HG03095 (cell line): ENCODE measurements around the gene EIF4A3.

Experiments used
- ATAC-seq: cut with Tn5 transposase; IDR thresholded peaks from one replicate; pipeline ENCODE4 v1.9.1; 2021; ENCODE audit warnings: moderate library complexity; ENCODE audit not compliant: unreplicated experiment

The EIF4A3 gene

GRCh38 chr17:80147035-80147822, at the start of gene EIF4A3:
Gene EIF4A3, minus strand, starts transcription at chr17:80147128. Its CDS starts 167 bp downstream, at chr17:80146961.
- peak; percentile 78 for ATAC-seq

- ATAC-seq = no peak
Observed at GRCh38 chr17:80196652-80197051, 49.7 kb upstream of the EIF4A3 start.

GRCh38 chr17:80195671-80196529, 49.0 kb upstream of the EIF4A3 start:
- no peak for ATAC-seq

GRCh38 chr17:80195141-80195540, 48.2 kb upstream of the EIF4A3 start:
- no peak for ATAC-seq

- ATAC-seq = no peak
Observed at GRCh38 chr17:80191865-80192661, 45.1 kb upstream of the EIF4A3 start.

DNA sequence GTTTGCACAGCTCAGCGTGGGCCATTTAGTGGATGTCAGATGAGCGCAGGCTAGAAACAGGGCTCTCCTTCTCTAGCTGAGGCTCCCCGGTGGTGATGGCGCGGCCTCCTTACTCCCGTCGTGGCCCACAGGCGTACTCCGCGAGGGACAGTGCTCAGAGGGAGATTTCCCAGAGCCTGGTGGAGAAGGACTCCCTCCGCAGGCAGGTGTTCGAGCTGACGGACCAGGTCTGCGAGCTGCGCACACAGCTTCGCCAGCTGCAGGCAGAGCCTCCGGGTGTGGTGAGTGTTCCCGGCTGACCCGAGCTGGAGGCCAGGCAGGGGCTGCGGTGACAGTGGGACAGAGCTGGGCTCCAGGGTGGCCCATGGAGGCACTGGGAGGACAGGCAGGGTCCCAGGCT, 44.3 kb upstream of the EIF4A3 start:
- no peak for ATAC-seq

GRCh38 chr17:80190716-80191115, 43.8 kb upstream of the EIF4A3 start:
- no peak for ATAC-seq

- ATAC-seq = no peak
Observed at GRCh38 chr17:80189611-80190010, 42.7 kb upstream of the EIF4A3 start.

- ATAC-seq = no peak
Observed at GRCh38 chr17:80187515-80187941, 40.6 kb upstream of the EIF4A3 start.

DNA sequence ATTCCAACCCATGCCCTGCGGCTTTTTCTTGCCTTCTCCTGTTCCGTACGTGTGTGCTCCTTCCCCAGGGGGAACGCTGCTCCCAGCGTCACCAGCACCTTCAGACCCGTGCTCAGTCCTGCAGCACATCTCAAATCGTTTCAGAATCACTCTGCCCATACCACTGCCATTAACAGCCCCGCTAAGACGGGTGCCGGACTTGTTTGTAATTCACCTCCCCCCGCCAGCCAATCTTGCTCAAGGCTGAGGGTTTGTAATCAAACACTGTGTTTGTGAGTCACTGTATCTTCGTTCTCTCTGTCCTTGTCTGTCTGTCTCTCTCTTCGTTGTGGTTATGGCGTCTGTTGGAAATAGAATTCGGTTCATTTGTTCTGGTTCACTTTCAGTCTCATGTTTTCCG, 40.2 kb upstream of the EIF4A3 start:
- ATAC-seq = no peak

GRCh38 chr17:80185968-80186367, 39.0 kb upstream of the EIF4A3 start:
- no peak for ATAC-seq

- no peak for ATAC-seq
Observed at GRCh38 chr17:80184423-80184714, 37.4 kb upstream of the EIF4A3 start.

GRCh38 chr17:80183581-80184422, 36.9 kb upstream of the EIF4A3 start:
- no peak for ATAC-seq

GRCh38 chr17:80182845-80183223, 35.9 kb upstream of the EIF4A3 start:
- no peak for ATAC-seq

DNA sequence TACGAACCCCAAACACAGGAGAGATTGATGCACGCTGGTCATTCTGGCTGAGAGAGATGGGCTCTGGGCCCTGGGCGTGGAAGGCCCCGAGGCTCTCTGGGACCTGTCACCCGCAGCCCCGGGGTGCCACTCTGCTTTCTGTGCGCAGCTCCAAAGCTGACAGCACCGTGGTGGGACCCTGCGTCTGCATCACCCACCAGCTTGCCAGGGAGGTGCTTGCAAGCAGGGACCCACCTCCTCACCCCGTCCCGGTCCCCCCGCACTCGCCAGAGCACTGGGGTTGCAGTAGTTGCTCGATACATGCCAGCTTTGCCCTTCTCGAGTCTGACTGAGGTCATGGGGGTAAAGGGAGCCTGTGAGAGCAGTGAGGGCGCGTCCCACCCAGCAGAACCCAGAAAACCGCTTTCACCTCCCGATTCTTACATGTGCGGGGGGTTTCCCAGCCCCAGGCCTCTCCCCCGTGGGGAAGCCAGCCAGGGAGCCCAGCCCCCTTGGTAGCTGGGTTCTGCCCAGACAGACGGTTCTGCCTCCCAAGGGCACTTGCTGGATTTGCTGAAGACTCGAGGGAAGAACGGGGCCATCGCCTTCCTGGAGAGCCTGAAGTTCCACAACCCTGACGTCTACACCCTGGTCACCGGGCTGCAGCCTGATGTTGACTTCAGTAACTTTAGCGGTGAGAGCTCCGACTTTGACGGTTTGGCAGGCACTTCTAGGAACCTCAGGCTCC, 35.4 kb upstream of the EIF4A3 start:
- no peak for ATAC-seq

DNA sequence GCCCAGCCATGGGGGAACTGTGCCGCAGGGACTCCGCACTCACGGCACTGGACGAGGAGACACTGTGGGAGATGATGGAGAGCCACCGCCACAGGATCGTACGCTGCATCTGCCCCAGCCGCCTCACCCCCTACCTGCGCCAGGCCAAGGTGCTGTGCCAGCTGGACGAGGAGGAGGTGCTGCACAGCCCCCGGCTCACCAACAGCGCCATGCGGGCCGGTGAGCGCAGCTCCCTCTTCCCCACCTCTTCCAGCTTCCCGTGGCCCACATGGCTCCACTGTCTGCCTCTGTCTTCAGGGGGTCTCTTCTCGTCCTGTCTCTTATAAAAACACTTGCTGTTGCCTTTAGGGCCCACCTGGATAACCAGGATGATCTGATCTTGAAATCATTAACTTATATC, 34.5 kb upstream of the EIF4A3 start:
- no peak for ATAC-seq

DNA sequence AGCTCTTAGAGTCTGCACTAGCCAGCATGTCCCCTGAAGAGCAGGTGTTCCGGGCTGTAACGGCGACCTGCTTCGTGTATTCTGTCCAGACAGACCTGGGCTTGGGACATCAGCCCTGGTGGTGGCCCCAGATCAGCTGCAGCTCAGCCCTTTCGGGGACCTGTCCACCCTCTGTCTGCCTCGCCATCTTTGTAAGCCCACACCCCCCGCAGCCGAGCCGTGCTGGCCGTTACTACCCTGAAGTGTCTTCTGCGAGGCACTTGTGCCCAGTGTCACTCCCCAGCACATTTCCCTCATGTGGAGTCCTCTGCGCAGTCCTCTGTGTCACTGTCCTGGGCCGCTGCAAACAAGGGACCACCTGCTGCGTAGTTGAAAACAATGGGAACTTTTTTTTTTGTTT, 33.3 kb upstream of the EIF4A3 start:
- ATAC-seq = no peak

- ATAC-seq = no peak
Observed at GRCh38 chr17:80177986-80178595, 31.2 kb upstream of the EIF4A3 start.

GRCh38 chr17:80176757-80177156, 29.8 kb upstream of the EIF4A3 start:
- no peak for ATAC-seq

DNA sequence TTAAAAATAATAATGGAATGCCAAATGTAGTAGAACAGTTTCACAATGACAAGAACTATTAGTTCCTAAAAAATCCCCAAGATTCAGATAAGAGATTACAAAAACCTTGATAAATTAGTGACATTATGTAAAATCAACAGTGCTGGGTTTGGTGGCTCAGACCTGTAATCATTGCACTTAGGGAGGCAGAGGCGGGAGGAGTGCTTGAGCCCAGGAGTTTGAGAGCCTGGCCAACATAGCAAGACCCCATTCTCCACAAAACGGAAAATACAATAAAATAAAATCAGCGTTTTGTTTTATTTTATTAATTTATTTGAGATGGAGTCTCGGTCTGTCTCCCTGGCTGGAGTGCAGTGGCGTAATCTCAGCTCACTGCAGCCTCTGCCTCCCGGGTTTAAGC, 27.0 kb upstream of the EIF4A3 start:
- ATAC-seq = no peak
